Measurements from ENCODE around the gene NOL4L.

DNA sequence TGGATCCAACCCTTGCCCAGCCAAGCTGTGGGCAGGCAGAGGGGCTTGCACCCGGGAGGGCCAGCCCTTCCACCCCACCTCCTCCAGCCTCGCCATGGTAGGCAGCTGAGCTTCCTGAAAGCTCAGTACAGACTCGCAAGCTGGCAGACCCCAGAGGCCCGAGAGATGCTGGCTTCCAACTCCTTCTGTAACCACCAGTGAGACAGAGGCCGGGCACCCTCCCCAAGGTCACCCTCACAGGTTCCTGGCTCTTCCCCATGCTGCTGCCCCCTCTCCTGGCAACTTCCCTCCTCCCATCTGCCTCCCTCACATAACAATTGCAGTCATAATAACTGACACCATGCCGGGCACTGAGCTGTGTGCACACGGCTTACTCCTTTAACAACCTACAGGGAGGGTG, 26.2 kb upstream of the NOL4L start:
- no peak for TF ChIP-seq CTCF (IDR thresholded peaks at IDR 0.05; ENCODE audit: poor library complexity)
- no peak for TF ChIP-seq EZH2 (IDR thresholded peaks at IDR 0.05; ENCODE audit: borderline replicate concordance)
